NK-92 treated with Interleukin-12 subunit alpha and Interleukin-12 subunit beta, amount 100 ng/mL, for 24 hours (cell line): Measurements from ENCODE around the gene RPS28.
"Not testable (repeated sequence)": the region's sequence is repeated elsewhere in the genome, so short reads cannot be mapped to it uniquely, and the experiment has no call there.

Source experiments
- DNase-seq: peaks from one replicate; lab custom pipeline; 2025; lab: John Stamatoyannopoulos, UW

Gene RPS28

DNA sequence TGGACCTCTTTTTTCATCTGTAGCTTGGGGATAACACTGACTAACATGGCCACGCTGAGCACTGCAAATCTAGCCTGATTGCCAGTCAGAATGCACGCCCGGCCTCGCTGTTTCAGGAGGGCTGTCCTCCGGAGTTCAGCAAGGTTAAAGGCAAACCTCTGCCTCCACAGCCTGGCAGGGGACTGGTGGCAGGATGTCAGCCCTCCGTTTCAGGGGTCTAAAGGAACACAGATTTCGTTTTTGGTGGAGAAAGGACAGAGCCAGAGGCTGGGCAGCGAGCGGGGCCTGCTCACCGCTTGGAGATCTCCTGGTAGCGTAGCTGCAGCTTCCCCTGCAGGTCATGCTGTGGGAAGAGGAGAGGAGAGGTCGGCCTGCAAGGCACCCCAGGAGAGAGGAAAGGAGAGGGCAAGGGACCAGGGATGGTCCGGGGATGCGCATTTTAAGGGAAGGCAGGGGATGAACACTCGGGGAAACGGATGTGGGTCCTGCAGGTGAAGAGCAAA, 681 bp upstream of the RPS28 start:
- no peak for DNase-seq

DNA sequence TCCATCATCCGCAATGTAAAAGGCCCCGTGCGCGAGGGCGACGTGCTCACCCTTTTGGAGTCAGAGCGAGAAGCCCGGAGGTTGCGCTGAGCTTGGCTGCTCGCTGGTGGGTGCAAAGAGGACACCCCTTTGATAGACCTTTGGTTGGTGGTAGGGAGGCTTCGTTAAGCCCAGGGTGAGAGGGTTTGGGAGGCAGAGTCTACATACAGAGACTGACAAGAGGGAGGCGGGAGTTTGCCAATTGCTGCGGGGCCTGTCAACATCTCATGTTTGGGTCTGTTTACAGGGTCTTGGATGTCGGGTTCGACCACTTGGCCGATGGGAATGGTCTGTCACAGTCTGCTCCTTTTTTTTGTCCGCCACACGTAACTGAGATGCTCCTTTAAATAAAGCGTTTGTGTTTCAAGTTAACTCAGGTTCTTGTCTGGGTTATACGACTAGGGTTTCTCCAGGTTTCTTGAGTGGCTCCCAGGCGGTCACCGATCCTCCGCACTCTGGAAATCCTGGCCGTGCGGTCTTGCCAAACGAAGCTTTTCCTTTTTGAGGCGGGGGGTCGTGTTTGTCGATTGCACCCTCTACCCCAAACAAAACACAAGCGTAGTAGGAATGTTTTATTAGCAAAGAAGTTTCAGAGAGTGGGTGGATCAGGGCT, 816 bp downstream of the RPS28 start:
- no peak for DNase-seq

GRCh38 chr19:8322638-8322997, 1.3 kb downstream of the RPS28 start:
- DNase-seq = no peak

GRCh38 chr19:8323781-8324185, 2.5 kb downstream of the RPS28 start:
- no peak for DNase-seq

- no peak for DNase-seq
These were observed 3.1 kb downstream of the RPS28 start for GRCh38 chr19:8324186-8325050.

DNA sequence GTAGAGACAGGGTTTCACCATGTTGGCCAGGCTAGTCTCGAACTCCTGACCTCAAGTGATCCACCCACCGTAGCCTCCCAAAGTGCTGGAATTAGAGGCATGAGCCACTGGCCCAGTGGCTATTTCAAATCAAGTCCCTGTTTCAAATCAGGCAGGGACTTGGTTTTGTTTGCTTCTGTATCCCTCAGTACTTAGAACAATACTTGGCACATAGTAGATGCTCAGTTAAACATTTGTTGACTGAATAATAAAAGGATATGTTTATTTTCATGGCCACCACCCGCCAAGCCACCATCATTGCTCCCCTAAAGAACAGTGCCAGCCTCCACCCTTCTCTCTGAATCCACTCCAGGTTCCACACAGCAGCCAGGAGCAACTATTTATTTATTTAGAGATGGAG, 4.2 kb downstream of the RPS28 start:
- no peak for DNase-seq

- no peak for DNase-seq
These were observed 8.7 kb downstream of the RPS28 start for GRCh38 chr19:8329996-8330395.

GRCh38 chr19:8331263-8331845, 10.1 kb downstream of the RPS28 start:
- DNase-seq = no peak

- no peak for DNase-seq
These were observed 11.9 kb downstream of the RPS28 start for GRCh38 chr19:8332976-8333766.

GRCh38 chr19:8333767-8334457, 12.6 kb downstream of the RPS28 start:
- DNase-seq = no peak

- DNase-seq = no peak
These were observed 13.4 kb downstream of the RPS28 start for GRCh38 chr19:8334458-8335342.

GRCh38 chr19:8335343-8336071, 14.2 kb downstream of the RPS28 start:
- no peak for DNase-seq

- DNase-seq = no peak
These were observed 14.8 kb downstream of the RPS28 start for GRCh38 chr19:8336072-8336569.

GRCh38 chr19:8336660-8337059, 15.4 kb downstream of the RPS28 start:
- no peak for DNase-seq

DNA sequence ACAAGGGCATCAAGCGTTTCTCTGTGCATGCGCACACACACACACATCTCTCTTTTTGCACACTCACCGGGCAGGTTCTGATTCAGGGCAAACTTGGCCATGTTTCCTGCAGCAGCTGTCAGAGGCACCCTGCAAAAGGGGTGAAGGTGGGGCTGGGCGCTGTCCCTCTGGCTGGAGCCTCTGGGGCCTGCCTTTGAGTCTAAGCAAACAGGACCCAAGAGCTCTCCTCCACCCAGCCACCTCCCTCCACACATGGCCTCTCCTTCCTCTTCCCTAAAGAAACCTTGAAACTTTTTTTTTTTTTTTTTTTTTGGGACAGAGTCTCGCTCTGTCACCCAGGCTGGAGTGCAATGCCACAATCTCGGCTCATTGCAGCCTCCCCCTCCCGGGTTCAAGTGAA, 16.4 kb downstream of the RPS28 start:
- no peak for DNase-seq

DNA sequence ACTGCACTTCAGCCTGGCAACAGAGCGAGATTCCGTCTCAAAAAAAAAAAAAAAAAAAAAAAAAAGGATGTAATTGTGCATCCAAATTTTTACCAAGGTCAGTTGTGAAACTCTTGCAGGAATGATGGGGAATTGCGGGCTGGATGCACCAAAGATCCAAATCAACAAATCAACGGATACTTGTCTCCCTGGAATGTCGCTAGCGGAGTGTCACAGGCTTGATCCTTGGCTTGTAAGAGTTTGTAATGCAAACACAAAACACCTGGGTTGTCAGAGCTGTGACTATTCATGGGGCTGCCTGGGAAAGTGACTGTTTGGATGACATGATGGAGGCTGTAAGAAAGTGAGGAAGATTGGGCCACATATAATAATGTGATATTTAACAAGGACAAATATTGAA, 17.5 kb downstream of the RPS28 start:
- DNase-seq = no peak

GRCh38 chr19:8340341-8341096, 19.2 kb downstream of the RPS28 start:
- no peak for DNase-seq

GRCh38 chr19:8341504-8341903, 20.2 kb downstream of the RPS28 start:
- DNase-seq = not testable (repeated sequence)

GRCh38 chr19:8342316-8342683, 21.0 kb downstream of the RPS28 start:
- DNase-seq = no peak
